K562 (cell line): ENCODE measurements around the gene TRPC1. TPM values are rescaled to one million over a fixed set of nuclear protein-coding genes. Genes with fewer than 3 reads are reported as not detected.

ENCODE experiments used
- ARID1B ChIP-seq: fragments of 450-650 bp; IDR thresholded peaks from 2 replicates; pipeline ENCODE4 v1.6.1; 2016; ENCODE audit warnings: antibody characterized with exemption, mild to moderate bottlenecking, inconsistent platforms
- CEBPB ChIP-seq: fragments of 450-650 bp; IDR thresholded peaks from 2 replicates; pipeline ENCODE4 v1.6.1; 2016; ENCODE audit warnings: missing genetic modification characterization, missing compliant biosample characterization
- CEBPG ChIP-seq, 3 experiments: fragments of 200-800 bp in 1 of 3; sonication (Bioruptor generic) in 1 of 3; sonication (generic) in 1 of 3; formaldehyde crosslinking in 1 of 3; IDR thresholded peaks in 2 of 3; conservative IDR thresholded peaks in 1 of 3; 2 replicates each; pipeline versions ENCODE4 v1.6.1 to v1.8.0; 2016 to 2022; ENCODE audit warnings: missing compliant biosample characterization in 2 of 3, missing genetic modification characterization in 2 of 3, mild to moderate bottlenecking in 1 of 3, missing genetic modification reagents in 1 of 3
- ELF1 ChIP-seq: fragments of 200-800 bp; sonication (Bioruptor generic); IDR thresholded peaks from 2 replicates; pipeline ENCODE4 v1.6.1; 2016; ENCODE audit warnings: missing genetic modification characterization, missing compliant biosample characterization
- FOSL1 ChIP-seq: fragments of 200-800 bp; sonication (Bioruptor generic); conservative IDR thresholded peaks from 2 replicates; pipeline ENCODE4 v1.6.1; 2016; ENCODE audit warnings: missing genetic modification characterization, missing compliant biosample characterization
- HMGN3 ChIP-seq: IDR thresholded peaks from 2 replicates; pipeline ENCODE4 v1.6.1; 2011; ENCODE audit warnings: borderline replicate concordance, low read depth, mild to moderate bottlenecking, mixed read lengths, low read length; ENCODE audit not compliant: insufficient read length; ENCODE audit errors: extremely low read depth
- KDM4B ChIP-seq, 2 experiments: fragments of 450-650 bp in 1 of 2; sonication (generic) in 1 of 2; IDR thresholded peaks; 2 replicates each; pipeline ENCODE4 v1.6.1; 2016 to 2017; ENCODE audit warnings: borderline replicate concordance in 2 of 2, antibody characterized with exemption in 1 of 2, low read depth in 1 of 2, mild to moderate bottlenecking in 1 of 2
- MAZ ChIP-seq, 2 experiments: fragments of 450-650 bp in 1 of 2; sonication (generic) in 1 of 2; formaldehyde crosslinking; IDR thresholded peaks in 1 of 2; conservative IDR thresholded peaks in 1 of 2; 2 replicates each; pipeline versions ENCODE4 v1.4.0 to v1.5.0; 2020; ENCODE audit warnings: mild to moderate bottlenecking in 1 of 2, missing genetic modification reagents in 1 of 2
- SREBF1 ChIP-seq: fragments of 150-350 bp; IDR thresholded peaks from 2 replicates; pipeline ENCODE4 v1.6.1; 2014; ENCODE audit warnings: antibody characterized with exemption, low read depth, low read length, borderline replicate concordance
- SRSF1 ChIP-seq: fragments of 200-400 bp; formaldehyde crosslinking; IDR thresholded peaks from 2 replicates; pipeline ENCODE4 v1.6.1; 2017; ENCODE audit warnings: mild to moderate bottlenecking, low read depth, low read length, moderate library complexity
- TRIM24 ChIP-seq, 2 experiments: fragments of 450-650 bp; IDR thresholded peaks; 2 replicates each; pipeline ENCODE4 v1.6.1; 2016
- ZNF561 ChIP-seq: fragments of 450-650 bp; formaldehyde crosslinking; conservative IDR thresholded peaks from 2 replicates; pipeline ENCODE4 v1.4.0; 2020; ENCODE audit warnings: mild to moderate bottlenecking, moderate library complexity
- ZNF644 ChIP-seq: fragments of 200-800 bp; sonication (Bioruptor generic); IDR thresholded peaks from 2 replicates; pipeline ENCODE4 v1.6.1; 2016; ENCODE audit warnings: low read depth, missing genetic modification characterization, missing compliant biosample characterization
- polyA plus RNA-seq, 8 experiments: library from polyadenylated mRNA; depleted of rRNA in 4 of 8; stranded (reverse) in 5 of 8; unstranded in 3 of 8; fragments of >200 nt; fragmentation: Nextera tagmentation in 2 of 8; fragmentation: Illumina TruSeq in 1 of 8; extraction: Ambion mirVana in 2 of 8; extraction: Trizol in 1 of 8; gene quantifications; 2 replicates each; pipeline versions ENCODE4 v1.2.1 to v1.2.3, GENCODE V29; 2011 to 2014; ENCODE audit warnings: inconsistent platforms in 1 of 8, missing spikeins in 1 of 8
- total RNA-seq, 7 experiments: library from RNA; depleted of rRNA in 6 of 7; stranded (reverse); fragments of >200 nt in 6 of 7; fragmentation: Illumina TruSeq in 2 of 7; extraction: Trizol in 2 of 7; gene quantifications; 2 replicates each; pipeline versions ENCODE4 v1.2.1 to v1.2.3, GENCODE V29; 2011 to 2021; ENCODE audit warnings: low replicate concordance in 1 of 7
- TF ChIP-seq, protein P1 (sequence below): fragments of 450-650 bp; IDR thresholded peaks from 2 replicates; pipeline ENCODE4 v1.6.1; 2017; ENCODE audit warnings: mild to moderate bottlenecking, moderate library complexity
- TF ChIP-seq, protein P2 (sequence below): fragments of 450-650 bp; IDR thresholded peaks from 2 replicates; pipeline ENCODE4 v1.6.1; 2016
- TF ChIP-seq, protein P3 (sequence below): fragments of 450-650 bp; IDR thresholded peaks from 2 replicates; pipeline ENCODE4 v1.6.1; 2016; ENCODE audit warnings: missing biosample characterization, missing genetic modification characterization
- TF ChIP-seq, protein P4 (sequence below): IDR thresholded peaks from 2 replicates; pipeline ENCODE4 v1.6.1; 2016; ENCODE audit warnings: missing genetic modification characterization, missing compliant biosample characterization
- TF ChIP-seq, protein P5 (sequence below): fragments of 250-450 bp; sonication (Bioruptor Pico); IDR thresholded peaks from 2 replicates; pipeline ENCODE4 v1.4.0; 2020; ENCODE audit warnings: mild to moderate bottlenecking, moderate library complexity, borderline replicate concordance

TRPC1 gene
- total and polyA plus RNA-seq, 9 of the 15 experiments (the other 6 are each of a cell fraction or from before 2014, with no cell fraction given): 1.4 to 6.5 (median 3.0) TPM

DNA sequence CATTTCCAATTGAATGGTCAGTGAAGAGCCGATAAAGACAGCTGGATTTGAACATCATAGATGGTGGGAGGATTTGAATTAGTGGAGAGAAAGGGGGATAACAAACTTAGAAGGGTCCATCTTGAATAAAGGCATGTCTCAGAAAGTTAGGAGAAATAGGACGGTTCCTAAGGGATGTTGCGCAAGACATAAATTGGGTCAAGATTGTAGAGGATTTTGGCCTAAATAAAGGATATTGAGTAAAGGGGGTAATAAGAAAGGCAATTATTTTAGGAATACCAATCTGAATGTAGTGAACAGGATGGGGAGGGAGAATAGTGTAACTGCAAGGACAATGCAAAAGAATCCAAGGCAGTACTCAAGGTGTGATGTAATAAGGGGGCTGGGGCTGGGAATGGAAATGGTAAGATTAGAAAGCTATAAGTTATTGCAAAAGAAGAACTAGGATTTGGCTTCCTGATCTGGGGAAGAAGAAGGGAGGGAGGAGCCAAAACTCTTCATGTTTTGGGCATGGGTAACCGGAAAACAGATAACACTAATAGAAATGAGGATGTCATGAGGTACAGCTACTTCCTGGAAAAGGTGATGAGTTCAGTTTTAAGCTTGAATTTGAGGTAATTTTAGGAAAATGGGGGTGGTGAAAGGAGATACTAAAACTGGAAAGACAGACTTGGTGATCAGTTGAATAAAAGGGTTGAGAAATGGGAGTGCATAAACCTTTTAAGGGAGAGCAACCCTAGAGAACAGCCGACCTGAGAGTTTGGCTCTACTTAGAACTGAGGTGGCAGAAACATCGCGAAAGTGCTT, 17.3 kb upstream of the TRPC1 start (continued):
- TF ChIP-seq FOSL1 (tag) (0 out of 2 replicates have a peak, but pooled peaks have one; percentile 24), SRSF1 (no peak), ZNF644 (tag) (no peak), ZNF561 (CRISPR knock-in tag) (no peak), CEBPB (tag) (peak; percentile 99), ELF1 (tag) (peak; percentile 55; the same call in 1 of the 2 replicates), KDM4B (IDR thresholded peaks at IDR 0.05; ENCODE audit: borderline replicate concordance in 2 of 2, low read depth in 1 of 2) (no peak), HMGN3 (no peak), TRIM24 (IDR thresholded peaks at IDR 0.05) (peak; percentile 41 to 42; a peak in 3 of 4 replicates), ARID1B (0 out of 2 replicates have a peak, but pooled peaks have one; percentile 29), SREBF1 (no peak), CEBPG (CRISPR knock-in tag; IDR thresholded peaks at IDR 0.05) (peak; percentile 73), CEBPG (tag; conservative IDR thresholded peaks at IDR 0.05 in 1 of 2, IDR thresholded peaks at IDR 0.05 in 1 of 2) (peak; percentile 92 to 96), MAZ (CRISPR knock-in tag; conservative IDR thresholded peaks at IDR 0.05 in 1 of 2, IDR thresholded peaks at IDR 0.05 in 1 of 2) (no peak)
- TF ChIP-seq, protein P1, sequence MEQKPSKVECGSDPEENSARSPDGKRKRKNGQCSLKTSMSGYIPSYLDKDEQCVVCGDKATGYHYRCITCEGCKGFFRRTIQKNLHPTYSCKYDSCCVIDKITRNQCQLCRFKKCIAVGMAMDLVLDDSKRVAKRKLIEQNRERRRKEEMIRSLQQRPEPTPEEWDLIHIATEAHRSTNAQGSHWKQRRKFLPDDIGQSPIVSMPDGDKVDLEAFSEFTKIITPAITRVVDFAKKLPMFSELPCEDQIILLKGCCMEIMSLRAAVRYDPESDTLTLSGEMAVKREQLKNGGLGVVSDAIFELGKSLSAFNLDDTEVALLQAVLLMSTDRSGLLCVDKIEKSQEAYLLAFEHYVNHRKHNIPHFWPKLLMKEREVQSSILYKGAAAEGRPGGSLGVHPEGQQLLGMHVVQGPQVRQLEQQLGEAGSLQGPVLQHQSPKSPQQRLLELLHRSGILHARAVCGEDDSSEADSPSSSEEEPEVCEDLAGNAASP: no peak
- TF ChIP-seq, protein P2, sequence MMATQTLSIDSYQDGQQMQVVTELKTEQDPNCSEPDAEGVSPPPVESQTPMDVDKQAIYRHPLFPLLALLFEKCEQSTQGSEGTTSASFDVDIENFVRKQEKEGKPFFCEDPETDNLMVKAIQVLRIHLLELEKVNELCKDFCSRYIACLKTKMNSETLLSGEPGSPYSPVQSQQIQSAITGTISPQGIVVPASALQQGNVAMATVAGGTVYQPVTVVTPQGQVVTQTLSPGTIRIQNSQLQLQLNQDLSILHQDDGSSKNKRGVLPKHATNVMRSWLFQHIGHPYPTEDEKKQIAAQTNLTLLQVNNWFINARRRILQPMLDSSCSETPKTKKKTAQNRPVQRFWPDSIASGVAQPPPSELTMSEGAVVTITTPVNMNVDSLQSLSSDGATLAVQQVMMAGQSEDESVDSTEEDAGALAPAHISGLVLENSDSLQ: no peak
- TF ChIP-seq, protein P3, sequence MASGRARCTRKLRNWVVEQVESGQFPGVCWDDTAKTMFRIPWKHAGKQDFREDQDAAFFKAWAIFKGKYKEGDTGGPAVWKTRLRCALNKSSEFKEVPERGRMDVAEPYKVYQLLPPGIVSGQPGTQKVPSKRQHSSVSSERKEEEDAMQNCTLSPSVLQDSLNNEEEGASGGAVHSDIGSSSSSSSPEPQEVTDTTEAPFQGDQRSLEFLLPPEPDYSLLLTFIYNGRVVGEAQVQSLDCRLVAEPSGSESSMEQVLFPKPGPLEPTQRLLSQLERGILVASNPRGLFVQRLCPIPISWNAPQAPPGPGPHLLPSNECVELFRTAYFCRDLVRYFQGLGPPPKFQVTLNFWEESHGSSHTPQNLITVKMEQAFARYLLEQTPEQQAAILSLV (tag): peak; percentile 83
- TF ChIP-seq, protein P4, sequence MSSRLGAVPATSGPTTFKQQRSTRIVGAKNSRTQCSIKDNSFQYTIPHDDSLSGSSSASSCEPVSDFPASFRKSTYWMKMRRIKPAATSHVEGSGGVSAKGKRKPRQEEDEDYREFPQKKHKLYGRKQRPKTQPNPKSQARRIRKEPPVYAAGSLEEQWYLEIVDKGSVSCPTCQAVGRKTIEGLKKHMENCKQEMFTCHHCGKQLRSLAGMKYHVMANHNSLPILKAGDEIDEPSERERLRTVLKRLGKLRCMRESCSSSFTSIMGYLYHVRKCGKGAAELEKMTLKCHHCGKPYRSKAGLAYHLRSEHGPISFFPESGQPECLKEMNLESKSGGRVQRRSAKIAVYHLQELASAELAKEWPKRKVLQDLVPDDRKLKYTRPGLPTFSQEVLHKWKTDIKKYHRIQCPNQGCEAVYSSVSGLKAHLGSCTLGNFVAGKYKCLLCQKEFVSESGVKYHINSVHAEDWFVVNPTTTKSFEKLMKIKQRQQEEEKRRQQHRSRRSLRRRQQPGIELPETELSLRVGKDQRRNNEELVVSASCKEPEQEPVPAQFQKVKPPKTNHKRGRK: no peak
- TF ChIP-seq, protein P5, sequence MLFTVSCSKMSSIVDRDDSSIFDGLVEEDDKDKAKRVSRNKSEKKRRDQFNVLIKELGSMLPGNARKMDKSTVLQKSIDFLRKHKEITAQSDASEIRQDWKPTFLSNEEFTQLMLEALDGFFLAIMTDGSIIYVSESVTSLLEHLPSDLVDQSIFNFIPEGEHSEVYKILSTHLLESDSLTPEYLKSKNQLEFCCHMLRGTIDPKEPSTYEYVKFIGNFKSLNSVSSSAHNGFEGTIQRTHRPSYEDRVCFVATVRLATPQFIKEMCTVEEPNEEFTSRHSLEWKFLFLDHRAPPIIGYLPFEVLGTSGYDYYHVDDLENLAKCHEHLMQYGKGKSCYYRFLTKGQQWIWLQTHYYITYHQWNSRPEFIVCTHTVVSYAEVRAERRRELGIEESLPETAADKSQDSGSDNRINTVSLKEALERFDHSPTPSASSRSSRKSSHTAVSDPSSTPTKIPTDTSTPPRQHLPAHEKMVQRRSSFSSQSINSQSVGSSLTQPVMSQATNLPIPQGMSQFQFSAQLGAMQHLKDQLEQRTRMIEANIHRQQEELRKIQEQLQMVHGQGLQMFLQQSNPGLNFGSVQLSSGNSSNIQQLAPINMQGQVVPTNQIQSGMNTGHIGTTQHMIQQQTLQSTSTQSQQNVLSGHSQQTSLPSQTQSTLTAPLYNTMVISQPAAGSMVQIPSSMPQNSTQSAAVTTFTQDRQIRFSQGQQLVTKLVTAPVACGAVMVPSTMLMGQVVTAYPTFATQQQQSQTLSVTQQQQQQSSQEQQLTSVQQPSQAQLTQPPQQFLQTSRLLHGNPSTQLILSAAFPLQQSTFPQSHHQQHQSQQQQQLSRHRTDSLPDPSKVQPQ: no peak
